ENCODE measurements around the gene TRIO. TPM values are rescaled to one million over a fixed set of nuclear protein-coding genes. Genes with fewer than 3 reads are reported as not detected.

TRIO gene
- total RNA-seq, 2 experiments from 2014 or later, result 5.7 to 15.7 TPM

- CTCF ChIA-PET, result no interaction called here
- Mint-ChIP-seq H3K4me1 (no peaks in the 10 kb centered on the region), H3K27me3 (no peaks in the 10 kb centered on the region), H3K27ac (no peak overlapping the region), H3K4me3 (no peak overlapping the region), H3K9me3 (ENCODE audit: low read depth) (no peaks in the 10 kb centered on the region), H3K36me3 (peaks cover 1% of the 10 kb centered on the region)
- DNase-seq (no peak), ATAC-seq (no peak)
Observed at GRCh38 chr5:14457476-14457875, 314.3 kb downstream of the TRIO start.

- no peaks in the 10 kb centered on the region for H3K27me3 Mint-ChIP-seq
- no peak for DNase-seq
- CTCF ChIA-PET, result no interaction called here
Observed at GRCh38 chr5:14458414-14458813, 315.3 kb downstream of the TRIO start.

GRCh38 chr5:14460844-14461398, 317.8 kb downstream of the TRIO start:
- H3K27me3 Mint-ChIP-seq, result no peaks in the 10 kb centered on the region
- no peak overlapping the region for H3K27ac Mint-ChIP-seq
- no peaks in the 10 kb centered on the region for H3K36me3 Mint-ChIP-seq
- CTCF ChIA-PET, result no interaction called here
- no peaks in the 10 kb centered on the region for H3K9me3 Mint-ChIP-seq (ENCODE audit: low read depth)
- H3K4me3 Mint-ChIP-seq, result no peak overlapping the region
- no peaks in the 10 kb centered on the region for H3K4me1 Mint-ChIP-seq
- ATAC-seq, result no peak
- DNase-seq, result no peak

More at GRCh38 chr5:14458414-14458813, 315.3 kb downstream of the TRIO start:
- H3K9me3 Mint-ChIP-seq (ENCODE audit: low read depth), result no peaks in the 10 kb centered on the region
- no peaks in the 10 kb centered on the region for H3K4me1 Mint-ChIP-seq
- no peak overlapping the region for H3K27ac Mint-ChIP-seq
- H3K36me3 Mint-ChIP-seq, result peaks cover 1% of the 10 kb centered on the region
- no peak overlapping the region for H3K4me3 Mint-ChIP-seq
- ATAC-seq, result no peak

GRCh38 chr5:14462681-14463080, 319.5 kb downstream of the TRIO start:
- CTCF ChIA-PET, result interaction anchor here (1.1 kb wide), 1 partner anchor 19 kb away, joined by 3 read pairs; no protein-coding TSS in a partner anchor
- DNase-seq (no peak), ATAC-seq (no peak)
- Mint-ChIP-seq H3K9me3 (ENCODE audit: low read depth) (no peaks in the 10 kb centered on the region), H3K27ac (no peak overlapping the region), H3K4me1 (no peaks in the 10 kb centered on the region), H3K4me3 (no peak overlapping the region), H3K27me3 (no peaks in the 10 kb centered on the region), H3K36me3 (no peaks in the 10 kb centered on the region)

DNA sequence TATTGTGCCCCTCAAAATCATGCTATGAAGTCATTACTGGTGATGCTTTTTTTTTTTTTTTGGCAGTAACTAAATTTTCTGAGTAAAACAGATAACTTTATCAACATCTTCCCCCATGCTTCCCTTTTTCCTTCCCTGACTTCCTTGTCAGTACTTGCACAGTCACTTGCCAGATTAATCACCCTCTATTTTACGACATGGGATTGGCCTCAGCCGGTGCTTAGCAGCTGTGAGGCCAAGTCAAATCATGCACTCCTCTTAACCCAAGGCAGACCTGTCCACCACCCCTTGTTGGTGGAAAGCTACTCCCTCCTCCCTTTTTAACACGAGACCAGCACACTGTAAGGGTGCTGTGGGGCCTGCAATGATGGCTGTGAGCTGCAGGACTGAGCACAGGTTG, 320.5 kb downstream of the TRIO start:
- no peak for DNase-seq
- Mint-ChIP-seq H3K4me1 (no peaks in the 10 kb centered on the region), H3K27me3 (peaks cover 4% of the 10 kb centered on the region), H3K36me3 (no peaks in the 10 kb centered on the region), H3K4me3 (no peak overlapping the region), H3K9me3 (ENCODE audit: low read depth) (no peaks in the 10 kb centered on the region), H3K27ac (no peak overlapping the region)
- ATAC-seq, result no peak
- CTCF ChIA-PET, result no interaction called here

DNA sequence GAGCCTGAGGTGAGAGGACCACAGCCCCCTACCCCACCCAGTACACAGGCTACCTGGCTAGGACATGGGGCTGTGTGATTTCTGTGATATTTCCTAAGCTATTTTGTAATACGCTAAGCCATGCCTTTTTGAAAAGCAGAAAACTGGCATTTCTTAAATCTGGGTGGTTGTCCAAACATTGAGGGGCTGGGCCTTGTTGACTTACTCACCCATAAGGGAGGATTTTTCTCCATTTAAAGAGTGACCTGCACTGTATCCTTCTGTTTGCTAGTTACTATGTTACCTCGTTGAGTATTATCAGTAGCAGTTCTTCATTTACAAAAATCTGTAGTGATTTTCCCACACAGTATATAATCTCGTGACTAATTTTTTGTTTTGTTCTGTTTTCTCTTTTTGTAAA, 321.0 kb downstream of the TRIO start:
- no peak for ATAC-seq
- Mint-ChIP-seq H3K9me3 (ENCODE audit: low read depth) (no peaks in the 10 kb centered on the region), H3K4me1 (no peaks in the 10 kb centered on the region), H3K36me3 (no peaks in the 10 kb centered on the region), H3K4me3 (no peak overlapping the region), H3K27me3 (peaks cover 4% of the 10 kb centered on the region), H3K27ac (no peak overlapping the region)
- CTCF ChIA-PET, result no interaction called here
- DNase-seq, result no peak

GRCh38 chr5:14464671-14465070, 321.5 kb downstream of the TRIO start:
- Mint-ChIP-seq H3K4me1 (no peaks in the 10 kb centered on the region), H3K27ac (no peak overlapping the region), H3K9me3 (ENCODE audit: low read depth) (no peaks in the 10 kb centered on the region), H3K36me3 (no peaks in the 10 kb centered on the region), H3K27me3 (peaks cover 9% of the 10 kb centered on the region), H3K4me3 (no peak overlapping the region)
- ATAC-seq, result no peak
- CTCF ChIA-PET, result no interaction called here
- DNase-seq, result no peak

DNA sequence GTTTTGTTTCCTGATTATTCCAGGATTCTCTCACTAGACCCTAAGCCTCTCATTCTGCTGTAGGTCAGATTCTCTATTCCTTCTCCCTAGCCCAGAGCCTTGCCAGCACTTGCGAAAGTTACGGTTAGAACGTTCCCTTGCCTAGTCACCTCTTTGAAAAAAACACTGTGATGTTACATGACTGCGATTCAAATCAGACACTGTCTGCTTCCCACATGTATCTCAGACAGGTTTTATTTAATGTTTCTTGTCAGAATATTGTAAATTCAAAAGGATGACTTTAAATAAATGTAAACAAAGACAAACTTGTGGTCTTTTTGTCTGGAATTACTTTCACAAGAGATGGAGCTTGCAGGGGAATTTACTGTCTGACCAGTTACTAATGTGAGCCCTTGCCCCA, 322.0 kb downstream of the TRIO start:
- Mint-ChIP-seq H3K36me3 (no peaks in the 10 kb centered on the region), H3K9me3 (ENCODE audit: low read depth) (no peaks in the 10 kb centered on the region), H3K27me3 (peaks cover 10% of the 10 kb centered on the region), H3K4me3 (no peak overlapping the region), H3K27ac (no peak overlapping the region), H3K4me1 (no peaks in the 10 kb centered on the region)
- DNase-seq, result no peak
- ATAC-seq, result no peak
- CTCF ChIA-PET, result no interaction called here

DNA sequence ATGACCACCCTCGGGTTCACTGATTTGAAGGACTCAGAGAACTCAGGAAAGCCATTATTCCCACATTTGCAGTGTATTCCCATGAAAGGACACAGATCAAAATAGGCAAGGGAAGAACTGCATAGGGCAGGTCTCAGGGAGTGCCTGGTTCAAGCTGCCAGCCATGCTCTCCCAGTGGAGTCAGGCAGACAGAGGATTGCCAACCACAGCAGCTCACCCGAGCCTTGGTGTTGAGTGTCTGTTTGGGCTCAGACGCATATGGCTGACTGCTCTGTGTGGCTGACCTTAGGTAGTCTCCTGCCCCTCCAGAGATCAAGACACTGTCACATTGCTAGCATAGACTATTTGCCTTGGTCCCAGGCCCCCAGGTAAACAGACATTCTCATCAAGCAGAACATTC, 322.6 kb downstream of the TRIO start:
- CTCF ChIA-PET, result no interaction called here
- Mint-ChIP-seq H3K36me3 (no peaks in the 10 kb centered on the region), H3K27me3 (peaks cover 10% of the 10 kb centered on the region), H3K4me3 (no peak overlapping the region), H3K9me3 (ENCODE audit: low read depth) (no peaks in the 10 kb centered on the region), H3K27ac (no peak overlapping the region), H3K4me1 (no peaks in the 10 kb centered on the region)
- DNase-seq (no peak), ATAC-seq (no peak)

DNA sequence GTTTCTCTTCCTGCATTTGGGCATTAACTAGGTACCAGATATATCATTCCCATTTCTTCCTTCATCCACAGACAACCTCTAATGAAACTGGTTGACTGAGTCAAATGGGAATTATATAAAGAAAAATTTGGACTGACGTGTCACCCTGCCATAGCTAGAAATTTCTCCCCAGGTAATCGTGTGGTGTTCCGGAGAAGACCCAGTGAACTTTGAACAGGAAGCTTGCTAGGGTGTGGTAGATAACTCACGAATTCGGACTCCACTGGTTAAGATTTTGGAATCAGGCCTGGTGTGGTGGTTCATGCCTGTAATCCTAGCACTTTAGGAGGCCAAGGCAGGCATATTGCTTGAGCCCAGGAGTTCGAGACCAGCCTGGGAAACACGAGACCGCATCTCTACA, 324.1 kb downstream of the TRIO start:
- CTCF ChIA-PET, result no interaction called here
- no peaks in the 10 kb centered on the region for H3K36me3 Mint-ChIP-seq
- DNase-seq (no peak), ATAC-seq (no peak)
- H3K27ac Mint-ChIP-seq, result no peak overlapping the region
- no peaks in the 10 kb centered on the region for H3K4me1 Mint-ChIP-seq
- peaks cover 14% of the 10 kb centered on the region for H3K27me3 Mint-ChIP-seq
- no peaks in the 10 kb centered on the region for H3K9me3 Mint-ChIP-seq (ENCODE audit: low read depth)
- no peak overlapping the region for H3K4me3 Mint-ChIP-seq

DNA sequence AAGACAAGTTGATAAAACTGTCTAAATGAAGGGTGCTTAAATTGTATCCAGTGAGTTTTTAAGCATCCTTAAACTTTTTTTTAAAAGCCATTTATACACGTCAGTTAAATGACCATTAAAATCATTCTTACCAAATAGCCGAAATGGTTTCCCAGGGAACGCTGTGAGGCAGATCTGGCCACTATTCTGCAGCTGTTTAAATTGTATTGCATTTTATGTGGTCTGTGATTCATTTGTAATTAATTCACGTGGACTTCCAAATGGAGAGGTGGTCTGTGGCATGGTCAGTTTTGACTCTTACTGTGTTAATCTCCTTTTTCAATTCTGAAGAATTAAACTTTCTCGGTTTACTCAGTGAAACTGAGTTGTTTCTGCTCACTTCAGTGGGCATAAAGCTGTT, 324.7 kb downstream of the TRIO start:
- no peak overlapping the region for H3K27ac Mint-ChIP-seq
- no peak overlapping the region for H3K4me3 Mint-ChIP-seq
- ATAC-seq (no peak), DNase-seq (no peak)
- no peaks in the 10 kb centered on the region for H3K9me3 Mint-ChIP-seq (ENCODE audit: low read depth)
- H3K4me1 Mint-ChIP-seq, result no peaks in the 10 kb centered on the region
- CTCF ChIA-PET, result no interaction called here
- H3K27me3 Mint-ChIP-seq, result peaks cover 14% of the 10 kb centered on the region
- H3K36me3 Mint-ChIP-seq, result no peaks in the 10 kb centered on the region

DNA sequence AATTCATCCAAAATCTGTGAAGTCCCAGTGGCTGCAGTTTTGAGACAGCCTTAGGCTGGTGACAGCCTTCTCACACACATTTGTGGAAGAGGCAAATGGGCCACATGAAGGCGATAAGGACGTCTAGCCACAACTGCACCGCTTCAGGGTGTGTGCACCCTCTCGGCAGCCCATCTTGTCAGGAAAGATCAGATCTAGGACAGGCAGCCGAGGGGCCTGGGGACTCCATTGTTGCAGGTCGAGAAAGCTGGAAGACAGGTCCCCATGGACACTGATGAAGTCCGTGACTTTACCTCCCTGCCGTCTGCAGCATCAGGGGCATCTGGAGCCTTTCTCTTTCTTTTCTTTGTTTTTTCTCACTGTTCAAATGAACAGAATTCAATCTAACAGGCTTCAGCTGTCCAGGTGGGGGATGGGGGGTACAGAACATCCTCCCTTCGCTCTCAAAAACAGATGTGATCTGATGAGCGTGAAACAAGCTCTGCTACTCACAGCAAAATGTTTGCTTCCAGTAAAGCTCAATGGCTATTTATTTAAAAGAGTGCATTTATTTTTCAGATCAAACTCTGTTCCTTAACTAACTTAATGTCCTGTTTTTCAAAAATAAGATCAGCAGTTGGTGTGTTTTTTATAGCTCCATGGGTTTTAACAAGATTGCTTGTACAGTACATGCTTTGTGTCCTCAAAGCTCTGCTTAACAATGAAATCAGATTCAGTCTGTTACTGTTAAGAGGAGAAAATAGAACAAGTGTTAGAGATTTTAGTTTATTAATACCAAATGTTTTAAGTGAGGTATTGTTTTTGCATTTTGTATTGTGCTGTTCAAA, 326.6 kb downstream of the TRIO start:
- Mint-ChIP-seq H3K27ac (no peak overlapping the region), H3K4me1 (no peaks in the 10 kb centered on the region), H3K27me3 (peaks cover 14% of the 10 kb centered on the region), H3K36me3 (no peaks in the 10 kb centered on the region), H3K9me3 (ENCODE audit: low read depth) (no peaks in the 10 kb centered on the region), H3K4me3 (no peak overlapping the region)
- DNase-seq, result no peak
- CTCF ChIA-PET, result no interaction called here
- no peak for ATAC-seq

- Mint-ChIP-seq H3K4me1 (no peaks in the 10 kb centered on the region), H3K27ac (no peak overlapping the region), H3K36me3 (no peaks in the 10 kb centered on the region), H3K27me3 (peaks cover 14% of the 10 kb centered on the region), H3K4me3 (no peak overlapping the region), H3K9me3 (ENCODE audit: low read depth) (no peaks in the 10 kb centered on the region)
- ATAC-seq (no peak), DNase-seq (no peak)
- CTCF ChIA-PET, result interaction anchor here (0.9 kb wide), 1 partner anchor 72 kb away, joined by 3 read pairs; no protein-coding TSS in a partner anchor
Observed at GRCh38 chr5:14471507-14471906, 328.4 kb downstream of the TRIO start.

GRCh38 chr5:14472986-14473567, 329.9 kb downstream of the TRIO start:
- CTCF ChIA-PET, result no interaction called here
- H3K36me3 Mint-ChIP-seq, result no peaks in the 10 kb centered on the region

More at GRCh38 chr5:14472986-14473567, 329.9 kb downstream of the TRIO start:
- ATAC-seq (no peak), DNase-seq (no peak)
- Mint-ChIP-seq H3K27me3 (peaks cover 14% of the 10 kb centered on the region), H3K4me1 (no peaks in the 10 kb centered on the region), H3K4me3 (no peak overlapping the region), H3K27ac (no peak overlapping the region), H3K9me3 (ENCODE audit: low read depth) (no peaks in the 10 kb centered on the region)

Data from activated CD8-positive, alpha-beta memory T cell treated with anti-CD3 and anti-CD28 coated beads, Interleukin-2, amount 10 ng/mL, durations not matched to agents 7 days and 5 days (primary cell).